K562 (cell line): ENCODE data around the gene RTBDN. TPM values are rescaled to one million over a fixed set of nuclear protein-coding genes. Genes with fewer than 3 reads are reported as not detected.

Source experiments
- BHLHE40 ChIP-seq: IDR thresholded peaks from 2 replicates; pipeline ENCODE4 v1.6.1; 2011; ENCODE audit warnings: low read length, improper control_type of control experiment
- CCNT2 ChIP-seq: IDR thresholded peaks from 2 replicates; pipeline ENCODE4 v1.6.1; 2011; ENCODE audit warnings: borderline replicate concordance, low read depth, mild to moderate bottlenecking, moderate library complexity, mixed read lengths, low read length; ENCODE audit not compliant: insufficient read length; ENCODE audit errors: extremely low read depth
- CHCHD3 ChIP-seq: fragments of 250-450 bp; sonication (Bioruptor Pico); IDR thresholded peaks from 2 replicates; pipeline ENCODE4 v2.1.2; 2022; ENCODE audit warnings: mild to moderate bottlenecking
- COPS2 ChIP-seq: fragments of 450-650 bp; conservative IDR thresholded peaks from 2 replicates; pipeline ENCODE4 v1.6.1; 2016; ENCODE audit warnings: mild to moderate bottlenecking, moderate library complexity
- E4F1 ChIP-seq: fragments of 250-450 bp; sonication (Bioruptor Pico); IDR thresholded peaks from 2 replicates; pipeline ENCODE4 v1.5.0; 2021; ENCODE audit warnings: mild to moderate bottlenecking, borderline replicate concordance
- ESRRB ChIP-seq: fragments of 250-450 bp; sonication (Bioruptor Pico); IDR thresholded peaks from 2 replicates; pipeline ENCODE4 v1.5.0; 2020; ENCODE audit warnings: mild to moderate bottlenecking, moderate library complexity, borderline replicate concordance
- GTF2B ChIP-seq: IDR thresholded peaks from 2 replicates; pipeline ENCODE4 v1.6.1; 2011; ENCODE audit not compliant: insufficient read length; ENCODE audit errors: extremely low read depth
- HDAC3 ChIP-seq: fragments of 450-650 bp; IDR thresholded peaks from 2 replicates; pipeline ENCODE4 v1.6.1; 2018; ENCODE audit warnings: borderline replicate concordance, mild to moderate bottlenecking, moderate library complexity; ENCODE audit not compliant: partially characterized antibody
- KAT8 ChIP-seq: fragments of 450-650 bp; IDR thresholded peaks from 2 replicates; pipeline ENCODE4 v1.6.1; 2016; ENCODE audit warnings: low read depth, mild to moderate bottlenecking
- KLF16 ChIP-seq: IDR thresholded peaks from 2 replicates; pipeline ENCODE4 v1.6.1; 2016; ENCODE audit warnings: antibody characterized with exemption
- NR2F6 ChIP-seq: fragments of 450-650 bp; formaldehyde crosslinking; IDR thresholded peaks from 2 replicates; pipeline ENCODE4 v1.4.0; 2020; ENCODE audit warnings: mild to moderate bottlenecking
- PREB ChIP-seq: sonication (generic); formaldehyde crosslinking; IDR thresholded peaks from 2 replicates; pipeline ENCODE4 v1.8.1; 2023; ENCODE audit warnings: mild to moderate bottlenecking, missing genetic modification reagents
- RCOR1 ChIP-seq, 2 experiments: IDR thresholded peaks; 2 replicates each; pipeline ENCODE4 v1.6.1; 2012; ENCODE audit warnings: low read depth in 2 of 2, low read length in 2 of 2, borderline replicate concordance in 1 of 2, improper control_type of control experiment in 1 of 2
- RFX1 ChIP-seq: fragments of 450-650 bp; IDR thresholded peaks from 2 replicates; pipeline ENCODE4 v1.6.1; 2016; ENCODE audit warnings: mild to moderate bottlenecking, moderate library complexity
- TEAD4 ChIP-seq, 2 experiments: sonication (generic) in 1 of 2; formaldehyde crosslinking in 1 of 2; IDR thresholded peaks; 2 replicates each; pipeline versions ENCODE4 v1.6.1 to v1.8.0; 2012 to 2022; ENCODE audit warnings: borderline replicate concordance in 1 of 2, inconsistent platforms in 1 of 2, low read length in 1 of 2, mild to moderate bottlenecking in 1 of 2, missing genetic modification reagents in 1 of 2
- TSC22D4 ChIP-seq: fragments of 450-650 bp; IDR thresholded peaks from 2 replicates; pipeline ENCODE4 v1.6.1; 2016; ENCODE audit warnings: missing genetic modification characterization, missing biosample characterization, control low read depth
- YY1 ChIP-seq, 3 experiments: IDR thresholded peaks; 2 replicates each; pipeline ENCODE4 v1.6.1; 2011; ENCODE audit warnings: low read length in 2 of 3, mild to moderate bottlenecking in 2 of 3, moderate library complexity in 2 of 3, borderline replicate concordance in 1 of 3, control low read depth in 1 of 3, low read depth in 1 of 3; ENCODE audit not compliant: insufficient read depth in 3 of 3, insufficient replicate concordance in 2 of 3, control insufficient read depth in 1 of 3, insufficient read length in 1 of 3; ENCODE audit errors: extremely low read depth in 1 of 3
- ZNF584 ChIP-seq: fragments of 200-800 bp; sonication (Bioruptor generic); IDR thresholded peaks from 2 replicates; pipeline ENCODE4 v1.6.1; 2016; ENCODE audit warnings: low read depth, mild to moderate bottlenecking, missing genetic modification characterization, missing compliant biosample characterization
- ZNF707 ChIP-seq: fragments of 250-450 bp; sonication (Bioruptor Pico); conservative IDR thresholded peaks from 2 replicates; pipeline ENCODE4 v1.8.0; 2022; ENCODE audit warnings: inconsistent platforms, mild to moderate bottlenecking, moderate library complexity
- polyA plus RNA-seq, 8 experiments: library from polyadenylated mRNA; depleted of rRNA in 4 of 8; stranded (reverse) in 5 of 8; unstranded in 3 of 8; fragments of >200 nt; fragmentation: Nextera tagmentation in 2 of 8; fragmentation: Illumina TruSeq in 1 of 8; extraction: Ambion mirVana in 2 of 8; extraction: Trizol in 1 of 8; gene quantifications; 2 replicates each; pipeline versions ENCODE4 v1.2.1 to v1.2.3, GENCODE V29; 2011 to 2014; ENCODE audit warnings: inconsistent platforms in 1 of 8, missing spikeins in 1 of 8
- total RNA-seq, 7 experiments: library from RNA; depleted of rRNA in 6 of 7; stranded (reverse); fragments of >200 nt in 6 of 7; fragmentation: Illumina TruSeq in 2 of 7; extraction: Trizol in 2 of 7; gene quantifications; 2 replicates each; pipeline versions ENCODE4 v1.2.1 to v1.2.3, GENCODE V29; 2011 to 2021; ENCODE audit warnings: low replicate concordance in 1 of 7

Gene RTBDN
- total and polyA plus RNA-seq, 9 of the 15 experiments (the other 6 are each of a cell fraction or from before 2014, with no cell fraction given), result 0.20 to 2.3 (median 0.72) TPM; not detected in 1

GRCh38 chr19:12784394-12784870 lies 49.9 kb downstream of the RTBDN start (continued):
- no peak for TF ChIP-seq YY1 (IDR thresholded peaks at IDR 0.05; ENCODE audit: borderline replicate concordance in 1 of 3, control insufficient read depth in 1 of 3, extremely low read depth in 1 of 3, insufficient read depth in 3 of 3, insufficient read length in 1 of 3, insufficient replicate concordance in 2 of 3, low read depth in 1 of 3, low read length in 2 of 3)
- TF ChIP-seq TSC22D4 (tag), result no peak
- TF ChIP-seq COPS2, result no peak
- TF ChIP-seq NR2F6, result no peak
- TF ChIP-seq GTF2B, result no peak
- no peak for TF ChIP-seq KAT8
- 0 out of 2 replicates have a peak, but pooled peaks have one; percentile 70 for TF ChIP-seq ZNF584
- no peak for TF ChIP-seq ESRRB
- TF ChIP-seq RFX1, result no peak
- peak; percentile 74 for TF ChIP-seq HDAC3
- no peak for TF ChIP-seq ZNF707 (CRISPR knock-in tag)
- TF ChIP-seq BHLHE40, result peak; percentile 91
- TF ChIP-seq RCOR1 (IDR thresholded peaks at IDR 0.05; ENCODE audit: borderline replicate concordance in 1 of 2, low read depth in 2 of 2, low read length in 2 of 2), result peak in 1 of 2 experiments; percentile 80; a peak in 2 of 4 replicates
- TF ChIP-seq CCNT2, result peak; percentile 18
- TF ChIP-seq E4F1 (CRISPR knock-in tag), result no peak
- no peak for TF ChIP-seq PREB (CRISPR knock-in tag)
- peak; percentile 98 for TF ChIP-seq TEAD4 (IDR thresholded peaks at IDR 0.05; ENCODE audit: low read length)
- TF ChIP-seq TEAD4 (CRISPR knock-in tag; IDR thresholded peaks at IDR 0.05; ENCODE audit: borderline replicate concordance), result no peak
- TF ChIP-seq CHCHD3, result no peak
- peak; percentile 91 for TF ChIP-seq KLF16
